ENCODE data around the gene NUBP2. TPM values are rescaled to one million over a fixed set of nuclear protein-coding genes. Genes with fewer than 3 reads are reported as not detected.

Gene NUBP2
- total RNA-seq, 1 experiment from 2014 or later = 65.3 TPM

DNA sequence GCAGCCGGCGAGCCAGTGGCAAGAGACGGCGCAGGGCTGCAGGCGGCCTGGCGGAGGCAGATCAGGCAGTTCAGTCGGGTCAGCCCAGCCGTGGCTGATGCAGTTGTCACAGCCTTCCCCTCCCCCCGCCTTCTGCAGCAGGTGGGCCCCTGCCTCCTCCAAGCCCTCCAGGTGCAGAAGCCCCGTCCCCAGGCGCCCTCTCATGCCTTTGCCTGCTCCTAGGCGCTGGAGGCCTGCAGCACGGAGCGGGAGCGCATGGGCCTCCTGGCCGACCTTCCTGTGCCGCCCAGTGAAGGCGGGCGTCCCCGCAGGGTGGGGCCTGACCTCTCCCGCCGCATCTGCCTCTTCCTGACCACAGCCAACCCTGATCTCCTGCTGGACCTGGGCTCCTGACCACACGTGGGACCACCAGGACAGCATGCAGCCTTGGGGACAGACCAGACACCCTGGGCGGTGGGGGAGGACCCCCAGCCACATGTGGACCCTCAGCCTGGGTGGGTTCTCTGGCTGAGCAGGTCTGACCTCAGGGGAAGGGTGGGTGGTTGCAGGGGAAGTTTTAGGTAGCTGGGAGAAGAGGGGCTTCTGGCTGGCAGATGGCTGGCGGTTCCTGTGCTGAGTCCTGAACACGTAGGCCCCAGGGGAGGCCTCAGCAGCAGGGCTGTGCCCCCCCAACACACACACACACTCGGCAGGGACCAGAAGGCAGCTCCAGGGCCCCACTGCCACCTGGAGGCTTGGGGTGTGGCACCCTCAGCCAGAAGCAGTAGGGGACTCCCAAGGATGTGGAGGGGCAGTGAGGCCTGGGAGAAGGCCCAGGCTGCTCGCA, 6.7 kb upstream of the NUBP2 start:
- Mint-ChIP-seq H3K9me3 (ENCODE audit: unreplicated experiment) (no peaks in the 10 kb centered on the region), H3K27me3 (ENCODE audit: insufficient read depth, unreplicated experiment) (no peaks in the 10 kb centered on the region), H3K27ac (ENCODE audit: unreplicated experiment) (no peak overlapping the region), H3K36me3 (ENCODE audit: insufficient read depth, unreplicated experiment) (peaks cover 80% of the 10 kb centered on the region), H3K4me3 (ENCODE audit: unreplicated experiment) (no peak overlapping the region), H3K4me1 (ENCODE audit: low read depth, unreplicated experiment) (no peaks in the 10 kb centered on the region)
- CTCF ChIA-PET = no interaction called here
- Histone ChIP-seq H3K4me3 (ENCODE audit: low read depth, low read length) (no peak overlapping the region; the same call in 1 of the 2 replicates), H3K36me3 (ENCODE audit: control insufficient read depth, insufficient read depth, low read length) (no peaks in the 10 kb centered on the region), H3K27me3 (replicated peaks; ENCODE audit: control insufficient read depth, insufficient read depth, low read length) (no peaks in the 10 kb centered on the region), H3K9me3 (no peaks in the 10 kb centered on the region), H3K4me1 (peaks cover 11% of the 10 kb centered on the region)
- DNase-seq = no peak
- TF ChIP-seq, protein P1, sequence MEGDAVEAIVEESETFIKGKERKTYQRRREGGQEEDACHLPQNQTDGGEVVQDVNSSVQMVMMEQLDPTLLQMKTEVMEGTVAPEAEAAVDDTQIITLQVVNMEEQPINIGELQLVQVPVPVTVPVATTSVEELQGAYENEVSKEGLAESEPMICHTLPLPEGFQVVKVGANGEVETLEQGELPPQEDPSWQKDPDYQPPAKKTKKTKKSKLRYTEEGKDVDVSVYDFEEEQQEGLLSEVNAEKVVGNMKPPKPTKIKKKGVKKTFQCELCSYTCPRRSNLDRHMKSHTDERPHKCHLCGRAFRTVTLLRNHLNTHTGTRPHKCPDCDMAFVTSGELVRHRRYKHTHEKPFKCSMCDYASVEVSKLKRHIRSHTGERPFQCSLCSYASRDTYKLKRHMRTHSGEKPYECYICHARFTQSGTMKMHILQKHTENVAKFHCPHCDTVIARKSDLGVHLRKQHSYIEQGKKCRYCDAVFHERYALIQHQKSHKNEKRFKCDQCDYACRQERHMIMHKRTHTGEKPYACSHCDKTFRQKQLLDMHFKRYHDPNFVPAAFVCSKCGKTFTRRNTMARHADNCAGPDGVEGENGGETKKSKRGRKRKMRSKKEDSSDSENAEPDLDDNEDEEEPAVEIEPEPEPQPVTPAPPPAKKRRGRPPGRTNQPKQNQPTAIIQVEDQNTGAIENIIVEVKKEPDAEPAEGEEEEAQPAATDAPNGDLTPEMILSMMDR (IDR thresholded peaks at IDR 0.05; ENCODE audit: insufficient read depth in 1 of 2, low read depth in 1 of 2, low read length in 1 of 2, severe bottlenecking in 1 of 2, unreplicated experiment in 1 of 2) = no peak
- POLR2A ChIA-PET = no interaction called here
- intact Hi-C loops (cut with micrococcal nuclease; ENCODE audit: unreplicated experiment) = no loop called here
- BruUV-seq (replicated peaks) = no TSS peak

DNA sequence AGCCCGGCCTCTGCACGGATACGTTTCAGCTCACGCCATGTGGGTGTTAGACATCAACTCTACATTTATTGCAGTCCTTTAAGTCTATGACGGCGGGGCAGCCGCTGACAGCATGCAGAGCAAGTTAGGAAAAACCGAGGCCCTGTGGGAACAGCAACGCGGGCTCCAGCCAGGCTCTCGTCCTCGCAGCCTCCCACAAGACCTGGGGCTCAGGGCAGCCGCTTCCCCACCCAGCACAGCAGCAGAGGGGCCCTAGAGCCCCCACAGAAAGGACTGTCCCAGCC, 6.1 kb upstream of the NUBP2 start:
- H3K4me1 ChIP-seq = peaks cover 15% of the 10 kb centered on the region
- no TSS peak for BruUV-seq (replicated peaks)

DNA sequence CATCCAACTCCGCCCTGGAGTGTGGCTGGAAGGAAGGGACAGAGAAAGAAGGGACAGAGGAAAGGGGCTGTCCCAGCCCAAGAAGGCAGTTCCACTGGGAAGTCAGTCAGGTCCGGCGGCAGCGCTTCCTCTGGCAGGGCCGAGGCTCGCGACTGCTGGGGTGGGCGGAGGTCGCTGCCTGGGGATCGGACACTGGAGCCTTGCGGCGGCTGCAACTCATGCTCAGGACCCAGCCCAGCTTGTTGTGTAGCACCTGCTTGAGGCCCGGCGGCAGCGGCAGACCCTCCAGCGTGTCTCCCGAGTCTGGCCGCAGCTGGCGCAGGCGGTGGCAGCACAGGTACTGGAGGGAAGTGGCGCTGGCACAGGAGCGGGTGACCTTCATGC, 5.8 kb upstream of the NUBP2 start:
- H3K4me1 Mint-ChIP-seq (ENCODE audit: low read depth, unreplicated experiment) = peaks cover 8% of the 10 kb centered on the region
- H3K36me3 ChIP-seq (ENCODE audit: control insufficient read depth, insufficient read depth, low read length) = no peaks in the 10 kb centered on the region
- BruUV-seq (replicated peaks) = no TSS peak
- CTCF ChIA-PET = no interaction called here
- H3K9me3 ChIP-seq = no peaks in the 10 kb centered on the region
- no peaks in the 10 kb centered on the region for H3K9me3 Mint-ChIP-seq (ENCODE audit: unreplicated experiment)
- no peak overlapping the region for H3K4me3 ChIP-seq (ENCODE audit: low read depth, low read length)
- POLR2A ChIA-PET = no interaction called here
- H3K27me3 Mint-ChIP-seq (ENCODE audit: insufficient read depth, unreplicated experiment) = no peaks in the 10 kb centered on the region
- peaks cover 15% of the 10 kb centered on the region for H3K4me1 ChIP-seq
- H3K27ac Mint-ChIP-seq (ENCODE audit: unreplicated experiment) = no peak overlapping the region
- no peak overlapping the region for H3K4me3 Mint-ChIP-seq (ENCODE audit: unreplicated experiment)
- peaks cover 83% of the 10 kb centered on the region for H3K36me3 Mint-ChIP-seq (ENCODE audit: insufficient read depth, unreplicated experiment)
- H3K27me3 ChIP-seq (replicated peaks; ENCODE audit: control insufficient read depth, insufficient read depth, low read length) = no peaks in the 10 kb centered on the region
- DNase-seq = no peak
- intact Hi-C loops (cut with micrococcal nuclease; ENCODE audit: unreplicated experiment) = no loop called here
- TF ChIP-seq, protein P1 (IDR thresholded peaks at IDR 0.05; ENCODE audit: insufficient read depth in 1 of 2, low read depth in 1 of 2, low read length in 1 of 2, severe bottlenecking in 1 of 2, unreplicated experiment in 1 of 2) = no peak

More for the DNA sequence above, 6.1 kb upstream of the NUBP2 start:
- peaks cover 5% of the 10 kb centered on the region for H3K4me1 Mint-ChIP-seq (ENCODE audit: low read depth, unreplicated experiment)
- TF ChIP-seq, protein P1 (IDR thresholded peaks at IDR 0.05; ENCODE audit: insufficient read depth in 1 of 2, low read depth in 1 of 2, low read length in 1 of 2, severe bottlenecking in 1 of 2, unreplicated experiment in 1 of 2) = no peak
- no peak overlapping the region for H3K27ac Mint-ChIP-seq (ENCODE audit: unreplicated experiment)
- Histone ChIP-seq H3K9me3 (no peaks in the 10 kb centered on the region), H3K36me3 (ENCODE audit: control insufficient read depth, insufficient read depth, low read length) (no peaks in the 10 kb centered on the region), H3K4me3 (ENCODE audit: low read depth, low read length) (no peak overlapping the region), H3K27me3 (replicated peaks; ENCODE audit: control insufficient read depth, insufficient read depth, low read length) (no peaks in the 10 kb centered on the region)
- H3K4me3 Mint-ChIP-seq (ENCODE audit: unreplicated experiment) = no peak overlapping the region
- H3K9me3 Mint-ChIP-seq (ENCODE audit: unreplicated experiment) = no peaks in the 10 kb centered on the region
- no peaks in the 10 kb centered on the region for H3K27me3 Mint-ChIP-seq (ENCODE audit: insufficient read depth, unreplicated experiment)
- intact Hi-C loops (cut with micrococcal nuclease; ENCODE audit: unreplicated experiment) = no loop called here
- CTCF ChIA-PET = no interaction called here
- POLR2A ChIA-PET = no interaction called here
- H3K36me3 Mint-ChIP-seq (ENCODE audit: insufficient read depth, unreplicated experiment) = peaks cover 83% of the 10 kb centered on the region
- DNase-seq = no peak
